NCI-H446 (cell line): ENCODE results near the gene SLC26A4.
"Not testable (repeated sequence)": the region's sequence is repeated elsewhere in the genome, so short reads cannot be mapped to it uniquely, and the experiment has no call there.

Experiments used
- DNase-seq, 2 experiments: peaks; one replicate each; lab custom pipeline; 2025; lab: John Stamatoyannopoulos, UW

Gene SLC26A4

DNA sequence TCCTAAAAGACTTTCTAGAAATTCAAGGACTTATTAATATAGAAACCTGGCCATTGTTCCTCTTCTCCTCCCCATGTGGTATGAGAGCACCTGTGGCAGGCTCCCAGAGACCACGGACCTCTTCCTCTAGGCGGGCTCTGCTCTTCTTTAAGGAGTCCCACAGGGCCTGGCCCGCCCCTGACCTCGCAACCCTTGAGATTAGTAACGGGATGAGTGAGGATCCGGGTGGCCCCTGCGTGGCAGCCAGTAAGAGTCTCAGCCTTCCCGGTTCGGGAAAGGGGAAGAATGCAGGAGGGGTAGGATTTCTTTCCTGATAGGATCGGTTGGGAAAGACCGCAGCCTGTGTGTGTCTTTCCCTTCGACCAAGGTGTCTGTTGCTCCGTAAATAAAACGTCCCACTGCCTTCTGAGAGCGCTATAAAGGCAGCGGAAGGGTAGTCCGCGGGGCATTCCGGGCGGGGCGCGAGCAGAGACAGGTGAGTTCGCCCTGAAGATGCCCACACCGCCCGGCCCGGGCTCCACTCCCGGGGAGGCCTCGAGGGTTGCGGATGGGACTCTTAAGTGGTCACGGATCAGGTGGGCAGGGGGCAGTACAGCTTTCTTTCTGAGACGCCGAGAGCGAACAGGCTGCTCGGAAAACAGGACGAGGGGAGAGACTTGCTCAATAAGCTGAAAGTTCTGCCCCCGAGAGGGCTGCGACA lies at the start of gene SLC26A4:
TSS of gene SLC26A4 (plus strand) at position 448 of the 700 bp plus-strand sequence. CDS start 814 bp downstream, outside the sequence.
- no peak for DNase-seq

- DNase-seq = no peak
Measured at GRCh38 chr7:107613439-107613838, 47.2 kb upstream of the SLC26A4 start.

DNA sequence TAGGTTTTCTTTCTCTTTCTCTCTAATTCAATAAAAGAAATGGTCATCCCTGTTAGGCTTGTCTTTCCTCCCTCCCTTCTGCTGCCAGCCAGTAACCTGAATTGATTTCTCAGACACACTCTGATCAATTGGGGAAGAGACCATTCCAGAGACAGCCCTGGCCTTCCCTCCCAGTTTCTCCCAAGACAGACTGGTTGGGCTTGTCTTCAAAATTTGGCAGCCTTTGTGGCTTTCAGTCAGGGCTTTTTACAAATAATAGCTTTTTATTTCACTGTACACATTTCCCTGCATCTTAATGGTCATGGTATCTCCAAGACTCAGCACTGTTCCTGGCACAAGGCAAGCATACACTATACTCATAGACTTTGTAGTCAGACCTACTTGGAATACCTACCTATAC lies 46.7 kb upstream of the SLC26A4 start:
- DNase-seq = no peak

DNA sequence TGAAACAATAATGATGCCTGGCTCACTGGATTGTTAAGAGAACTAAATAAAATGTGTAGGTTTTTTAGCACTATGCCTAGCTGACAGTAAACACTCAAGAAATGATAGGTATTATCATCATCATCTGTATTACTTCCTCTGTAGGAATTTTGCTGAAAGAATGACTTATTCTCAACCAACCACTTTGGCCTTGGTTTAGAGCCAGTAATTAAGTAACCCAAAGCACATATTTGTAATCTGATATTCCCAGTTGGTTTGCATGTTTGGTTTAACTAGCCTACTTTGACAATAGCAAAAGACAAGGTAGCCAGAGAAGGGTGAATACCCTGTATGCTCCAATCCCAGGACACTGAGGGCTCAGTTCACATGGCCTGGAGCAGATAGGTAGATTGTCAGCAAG lies 46.2 kb upstream of the SLC26A4 start:
- no peak for DNase-seq

- DNase-seq = no peak
Measured at GRCh38 chr7:107615910-107616680, 44.5 kb upstream of the SLC26A4 start.

DNA sequence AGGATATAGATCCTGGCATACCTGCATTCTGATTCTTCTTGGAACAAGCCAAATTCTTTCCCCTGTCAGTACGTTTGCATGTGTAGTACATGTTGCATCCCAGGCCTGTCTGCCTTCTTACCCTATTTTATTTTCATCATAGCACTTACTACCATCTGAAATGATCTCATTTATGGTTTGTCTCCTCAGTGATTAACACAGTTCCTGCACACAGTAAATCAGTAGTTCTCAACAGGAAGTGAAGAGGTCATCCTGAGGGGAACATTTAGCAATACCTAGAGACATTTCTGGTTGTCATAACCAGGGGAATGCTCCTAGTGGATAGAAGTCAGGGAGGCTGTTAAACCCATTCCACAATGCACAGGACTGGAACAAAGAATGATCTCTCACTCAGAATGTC lies 38.2 kb upstream of the SLC26A4 start:
- DNase-seq = no peak

- no peak for DNase-seq
Measured at GRCh38 chr7:107622894-107623293, 37.7 kb upstream of the SLC26A4 start.

- no peak for DNase-seq
Measured at GRCh38 chr7:107627002-107627401, 33.6 kb upstream of the SLC26A4 start.

DNA sequence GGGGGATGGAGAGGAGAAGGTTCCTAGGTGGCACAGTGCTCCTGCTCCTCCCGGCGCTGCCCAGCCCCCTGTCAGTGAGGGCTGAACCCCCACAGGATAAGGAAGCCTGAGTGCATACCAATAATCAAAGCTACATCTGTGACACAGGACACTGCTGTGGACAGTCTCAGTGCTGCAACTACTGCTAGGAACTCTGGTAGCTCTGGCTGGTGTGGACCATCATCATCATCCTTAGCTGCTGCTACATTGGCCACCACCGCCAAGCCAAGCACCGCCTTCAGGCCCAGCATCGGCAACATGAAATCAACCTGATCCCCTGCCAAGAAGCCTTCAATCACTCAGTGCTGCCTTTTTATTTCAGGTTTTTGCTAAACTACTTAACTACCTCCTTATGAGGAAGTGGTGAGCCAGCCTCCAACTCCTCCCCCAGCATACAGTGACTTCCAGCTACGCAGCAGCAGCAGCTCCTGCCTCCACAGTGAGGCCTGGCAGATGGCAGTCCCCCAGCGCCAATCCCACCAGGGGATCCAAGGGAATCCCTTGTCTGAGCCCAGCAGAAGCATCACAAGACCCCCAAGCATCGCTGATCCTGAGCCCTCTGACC lies 32.1 kb upstream of the SLC26A4 start:
- DNase-seq = no peak

- no peak for DNase-seq
Measured at GRCh38 chr7:107630342-107630741, 30.3 kb upstream of the SLC26A4 start.

DNA sequence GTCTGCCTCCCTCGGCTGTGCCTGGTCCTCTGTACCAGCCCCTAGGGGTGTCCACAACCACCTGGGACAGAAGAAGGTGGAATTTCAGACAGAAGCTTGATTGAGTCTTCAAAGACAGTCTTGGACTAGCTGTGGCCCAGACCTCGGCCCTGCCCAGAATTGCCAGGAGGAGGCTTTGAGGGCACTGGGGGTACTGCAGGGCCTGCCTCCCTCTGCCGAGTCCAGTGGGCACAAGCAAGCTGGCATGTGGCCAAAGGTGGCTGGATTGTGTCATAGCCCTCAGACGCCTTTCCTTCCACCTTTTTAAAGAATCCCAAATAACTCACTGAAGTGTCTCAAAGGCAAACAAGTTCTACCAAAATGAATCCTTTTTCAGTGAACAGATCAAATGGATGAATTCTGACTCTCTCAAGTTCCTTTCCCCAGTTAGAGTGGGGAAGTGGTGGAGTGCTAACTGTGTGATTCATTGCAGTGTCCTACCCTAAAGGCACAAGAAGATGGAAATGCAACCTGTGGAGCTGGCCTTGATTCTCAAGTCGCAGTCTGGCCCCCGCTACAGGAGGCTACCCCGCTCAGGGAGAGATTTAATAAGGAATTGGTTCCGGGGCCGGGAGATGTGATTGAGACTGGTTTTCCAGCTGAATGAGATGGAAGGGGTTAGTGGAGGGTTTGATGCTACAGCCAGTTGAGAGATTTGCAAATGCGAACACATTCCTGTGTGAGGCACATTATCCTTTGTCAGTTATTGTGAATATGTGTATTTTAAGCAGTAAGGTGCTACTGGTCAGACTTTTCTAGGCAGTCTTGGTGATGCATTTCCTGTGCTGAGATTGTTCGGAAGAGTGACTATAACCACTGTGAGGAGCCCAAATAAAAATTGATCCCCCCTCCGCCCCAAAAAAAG lies 28.8 kb upstream of the SLC26A4 start:
- DNase-seq = no peak

DNA sequence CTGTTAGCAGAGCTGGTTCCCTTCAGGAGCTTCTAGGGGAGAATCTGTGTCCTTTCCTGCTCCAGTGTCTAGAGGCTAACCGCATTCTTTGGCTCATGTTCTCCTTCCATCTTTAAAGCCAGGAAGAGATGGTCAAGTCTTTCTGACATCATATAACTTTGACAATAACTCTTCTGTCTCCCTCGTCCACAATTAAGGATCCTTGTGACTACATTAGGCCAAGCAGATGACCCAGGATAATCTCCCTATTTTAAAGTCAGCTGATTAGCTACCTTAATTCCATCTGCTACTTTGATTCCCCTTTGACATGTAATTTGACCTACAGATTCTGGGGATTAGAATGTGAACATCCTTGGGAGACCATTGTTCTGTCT lies 28.1 kb upstream of the SLC26A4 start:
- no peak for DNase-seq

- no peak for DNase-seq
Measured at GRCh38 chr7:107638594-107638993, 22.0 kb upstream of the SLC26A4 start.

- not testable (repeated sequence) for DNase-seq
Measured at GRCh38 chr7:107639070-107639469, 21.6 kb upstream of the SLC26A4 start.

DNA sequence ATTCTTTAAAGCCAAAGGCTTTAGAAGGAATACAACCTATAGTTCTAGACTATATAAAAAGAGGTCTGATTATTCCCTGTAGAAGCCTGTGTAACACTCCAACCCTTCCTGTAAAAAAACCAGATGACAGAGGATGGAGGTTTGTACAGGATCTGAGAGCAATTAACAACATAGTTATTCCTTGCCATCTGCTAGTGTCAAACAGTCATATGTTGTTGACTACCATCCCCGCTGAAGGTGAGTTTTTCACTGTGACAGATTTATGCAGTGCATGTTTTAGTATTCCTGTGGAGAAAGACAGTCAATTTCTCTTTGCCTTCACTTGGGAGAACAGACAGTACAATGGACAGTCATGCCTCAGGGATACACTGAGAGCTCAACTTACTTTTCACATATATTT lies 19.0 kb upstream of the SLC26A4 start:
- peak in 1 of 2 experiments; percentile 11 for DNase-seq

GRCh38 chr7:107642501-107642900 lies 18.1 kb upstream of the SLC26A4 start:
- no peak for DNase-seq

GRCh38 chr7:107643407-107643806 lies 17.2 kb upstream of the SLC26A4 start:
- DNase-seq = no peak

GRCh38 chr7:107643938-107644308 lies 16.7 kb upstream of the SLC26A4 start:
- DNase-seq = no peak

DNA sequence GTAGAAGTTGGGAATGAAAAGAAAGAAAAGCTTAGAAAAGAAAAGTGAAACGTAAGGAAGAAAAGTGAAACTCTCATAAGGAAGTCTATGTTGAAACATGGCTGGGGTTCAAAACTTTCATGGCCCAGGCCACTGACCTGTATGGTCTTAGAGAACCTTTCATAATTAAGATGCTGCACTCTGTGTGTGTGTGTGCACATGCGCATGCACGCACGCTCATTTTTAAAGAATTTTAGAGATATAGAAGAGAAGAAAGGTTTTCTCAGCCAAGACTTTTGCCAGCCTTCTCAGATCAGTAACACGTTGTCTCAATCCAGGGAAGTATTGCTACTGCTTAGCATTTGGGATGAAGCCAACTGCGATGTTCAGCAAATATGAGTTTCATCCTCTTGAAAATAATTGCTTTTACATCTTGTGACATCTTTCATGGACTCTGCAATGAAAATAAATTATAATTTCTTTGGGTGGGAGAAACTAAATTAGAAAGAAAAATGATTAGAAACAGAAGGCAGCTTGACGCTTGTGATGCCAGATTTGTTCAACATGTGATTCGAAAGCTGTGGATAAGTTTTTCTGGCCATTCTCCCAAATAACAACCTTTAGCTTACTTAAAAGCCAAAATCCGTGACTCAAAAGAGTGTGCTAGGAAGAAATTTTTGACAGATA lies 16.2 kb upstream of the SLC26A4 start:
- peak; percentile 3 to 38 for DNase-seq

DNA sequence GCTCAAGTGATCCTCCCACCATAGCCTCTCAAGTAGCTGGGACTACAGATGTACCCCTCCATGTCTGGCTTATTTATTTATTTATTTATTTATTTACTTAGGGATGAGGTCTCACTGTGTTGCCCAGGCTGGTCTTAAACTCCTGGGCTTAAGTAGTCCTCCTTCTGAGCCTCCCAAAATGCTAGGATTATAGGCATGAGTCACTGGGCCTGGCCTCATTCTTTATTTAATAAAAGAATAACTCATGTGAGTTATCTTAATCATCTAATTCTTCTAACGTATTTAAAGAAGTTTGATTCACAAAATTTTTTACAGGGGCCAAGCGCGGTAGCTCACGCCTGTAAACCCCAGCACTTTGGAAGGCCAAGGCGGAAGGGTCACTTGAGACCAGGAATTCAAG lies 8.0 kb upstream of the SLC26A4 start:
- DNase-seq = no peak

DNA sequence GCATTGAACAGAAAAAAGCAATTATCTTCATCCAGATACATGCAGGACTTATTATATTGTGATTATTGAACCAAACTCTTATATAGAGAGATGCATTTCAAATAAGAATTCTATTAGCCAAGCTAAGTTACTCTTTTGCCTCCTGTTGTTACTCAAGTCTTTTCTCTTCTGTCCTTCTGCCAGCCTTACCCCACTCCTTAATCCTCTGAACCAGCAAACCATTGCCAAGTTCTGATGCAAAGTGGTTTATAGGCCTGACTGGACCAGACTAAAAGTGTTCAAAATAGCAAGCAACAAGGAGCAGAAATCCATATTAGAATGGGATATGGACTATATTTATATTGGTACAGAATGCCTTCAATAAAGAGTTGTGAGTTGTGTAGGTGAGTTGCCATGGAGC lies 2.2 kb upstream of the SLC26A4 start:
- no peak for DNase-seq

DNA sequence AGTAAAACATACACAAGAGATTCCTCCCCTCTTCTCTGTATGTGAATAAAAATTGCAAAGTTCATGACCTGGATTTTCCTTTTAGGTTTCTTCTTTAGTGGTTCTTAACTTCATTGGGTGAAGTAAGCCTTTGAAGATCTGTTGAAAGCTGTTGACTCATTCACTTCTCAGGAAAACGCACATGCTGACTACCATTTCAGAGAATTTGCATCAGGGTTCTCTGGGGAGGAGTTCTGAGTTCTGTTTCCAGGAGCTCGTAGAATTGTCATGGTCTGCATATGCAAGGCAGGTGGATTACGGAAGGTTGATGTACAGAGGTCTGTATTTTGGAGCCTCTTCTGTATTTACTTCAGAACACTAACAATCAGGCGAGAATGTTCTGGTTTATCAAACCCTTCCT lies 962 bp upstream of the SLC26A4 start:
- no peak for DNase-seq
